Loucy (cell line): ENCODE results near the gene RPP40.
A peak's percentile ranks its signal among the peaks of the same experiment; 100 is the strongest.

Experiments
- EZH2phosphoT487 ChIP-seq: fragments of 200-600 bp; IDR thresholded peaks from 2 replicates; pipeline ENCODE4 v1.6.1; 2018; ENCODE audit warnings: antibody characterized with exemption, mild to moderate bottlenecking, moderate library complexity, borderline replicate concordance
- TF ChIP-seq, protein P1 (sequence below): fragments of 200-600 bp; sonication (generic); conservative IDR thresholded peaks from 2 replicates; pipeline ENCODE4 v1.5.1; 2014; ENCODE audit warnings: mild to moderate bottlenecking, antibody characterized with exemption, low read length

DNA sequence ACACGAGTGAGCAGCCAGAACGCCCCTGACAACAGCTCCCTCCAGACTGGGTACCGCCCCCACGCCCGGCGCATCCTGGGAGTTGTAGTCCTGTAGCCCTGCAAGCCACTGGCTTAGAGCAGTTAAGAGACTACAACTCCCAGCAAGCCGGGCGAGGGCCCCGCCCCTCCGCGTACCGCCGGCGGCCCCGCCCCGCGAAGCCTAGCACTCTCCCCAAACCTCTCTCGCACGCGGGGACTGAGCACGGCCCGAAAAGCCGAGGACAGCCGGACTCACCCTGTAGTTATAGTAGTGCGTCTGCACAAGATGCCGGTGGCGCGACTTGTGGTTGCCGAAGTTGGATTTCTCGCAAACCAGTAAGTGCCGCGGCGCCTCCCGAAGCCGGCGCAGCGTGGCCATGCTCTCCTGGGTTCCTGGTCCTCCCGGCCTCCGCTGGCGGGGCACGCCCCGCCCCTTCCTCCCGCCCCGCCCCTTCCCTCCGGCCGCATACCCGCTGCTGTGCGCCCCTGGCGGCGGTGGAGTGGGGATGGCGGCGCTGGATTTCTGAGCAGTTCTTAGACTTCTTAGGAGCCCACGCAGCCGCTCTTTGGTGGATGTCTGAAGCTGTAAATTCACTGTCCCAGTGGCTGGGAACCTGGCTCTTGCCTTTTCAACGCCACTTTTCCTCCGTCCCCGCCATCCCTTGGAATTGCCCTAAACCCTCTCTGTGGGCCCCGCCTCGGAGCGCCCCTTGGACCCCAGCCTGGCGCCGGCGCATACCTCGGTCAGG is at the start of gene RPP40:
- TF ChIP-seq, protein P1, sequence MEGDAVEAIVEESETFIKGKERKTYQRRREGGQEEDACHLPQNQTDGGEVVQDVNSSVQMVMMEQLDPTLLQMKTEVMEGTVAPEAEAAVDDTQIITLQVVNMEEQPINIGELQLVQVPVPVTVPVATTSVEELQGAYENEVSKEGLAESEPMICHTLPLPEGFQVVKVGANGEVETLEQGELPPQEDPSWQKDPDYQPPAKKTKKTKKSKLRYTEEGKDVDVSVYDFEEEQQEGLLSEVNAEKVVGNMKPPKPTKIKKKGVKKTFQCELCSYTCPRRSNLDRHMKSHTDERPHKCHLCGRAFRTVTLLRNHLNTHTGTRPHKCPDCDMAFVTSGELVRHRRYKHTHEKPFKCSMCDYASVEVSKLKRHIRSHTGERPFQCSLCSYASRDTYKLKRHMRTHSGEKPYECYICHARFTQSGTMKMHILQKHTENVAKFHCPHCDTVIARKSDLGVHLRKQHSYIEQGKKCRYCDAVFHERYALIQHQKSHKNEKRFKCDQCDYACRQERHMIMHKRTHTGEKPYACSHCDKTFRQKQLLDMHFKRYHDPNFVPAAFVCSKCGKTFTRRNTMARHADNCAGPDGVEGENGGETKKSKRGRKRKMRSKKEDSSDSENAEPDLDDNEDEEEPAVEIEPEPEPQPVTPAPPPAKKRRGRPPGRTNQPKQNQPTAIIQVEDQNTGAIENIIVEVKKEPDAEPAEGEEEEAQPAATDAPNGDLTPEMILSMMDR: peak; percentile 75
- TF ChIP-seq EZH2phosphoT487: no peak
